ENCODE results near the gene CACNA1C. TPM values are rescaled to one million over a fixed set of nuclear protein-coding genes. Genes with fewer than 3 reads are reported as not detected.
"Not testable (repeated sequence)": the region's sequence is repeated elsewhere in the genome, so short reads cannot be mapped to it uniquely, and the experiment has no call there.

Gene CACNA1C
- total RNA-seq, 1 donor from 2014 or later, result 0.51 TPM

GRCh38 chr12:2682296-2683251 is 629.8 kb downstream of the CACNA1C start:
- peak in 1 of 2 donors; percentile 26 for DNase-seq (ENCODE audit: low read depth in 2 of 2)

- DNase-seq (ENCODE audit: low read depth in 2 of 2), result no peak
Observed at GRCh38 chr12:2683283-2684025, 630.7 kb downstream of the CACNA1C start.

GRCh38 chr12:2684026-2684325 is 631.2 kb downstream of the CACNA1C start:
- DNase-seq (ENCODE audit: low read depth in 2 of 2), result not testable (repeated sequence)

GRCh38 chr12:2685620-2686279 is 633.0 kb downstream of the CACNA1C start:
- not testable (repeated sequence) for DNase-seq (ENCODE audit: low read depth in 2 of 2)

- no peak for DNase-seq (ENCODE audit: low read depth in 2 of 2)
Observed at GRCh38 chr12:2686280-2686646, 633.5 kb downstream of the CACNA1C start.

- no peak for DNase-seq (ENCODE audit: low read depth in 2 of 2)
Observed at GRCh38 chr12:2687058-2687457, 634.3 kb downstream of the CACNA1C start.

- DNase-seq (ENCODE audit: low read depth in 2 of 2), result no peak
Observed at GRCh38 chr12:2687726-2688125, 634.9 kb downstream of the CACNA1C start.

GRCh38 chr12:2688381-2688931 is 635.7 kb downstream of the CACNA1C start:
- no peak for DNase-seq (ENCODE audit: low read depth in 2 of 2)

GRCh38 chr12:2689393-2689792 is 636.6 kb downstream of the CACNA1C start:
- DNase-seq (ENCODE audit: low read depth in 2 of 2), result no peak

GRCh38 chr12:2689879-2690278 is 637.1 kb downstream of the CACNA1C start:
- no peak for DNase-seq (ENCODE audit: low read depth in 2 of 2)

- no peak for DNase-seq (ENCODE audit: low read depth in 2 of 2)
Observed at GRCh38 chr12:2690348-2691005, 637.7 kb downstream of the CACNA1C start.

- DNase-seq (ENCODE audit: low read depth in 2 of 2), result peak in 1 of 2 donors; percentile 17
Observed at GRCh38 chr12:2691006-2691344, 638.2 kb downstream of the CACNA1C start.

- DNase-seq (ENCODE audit: low read depth in 2 of 2), result no peak
Observed at GRCh38 chr12:2691345-2692071, 638.7 kb downstream of the CACNA1C start.

- DNase-seq (ENCODE audit: low read depth in 2 of 2), result no peak
Observed at GRCh38 chr12:2692080-2692479, 639.3 kb downstream of the CACNA1C start.

GRCh38 chr12:2693244-2693860 is 640.6 kb downstream of the CACNA1C start:
- no peak for DNase-seq (ENCODE audit: low read depth in 2 of 2)

GRCh38 chr12:2693980-2694610 is 641.3 kb downstream of the CACNA1C start:
- DNase-seq (ENCODE audit: low read depth in 2 of 2), result no peak

GRCh38 chr12:2696136-2696535 is 643.3 kb downstream of the CACNA1C start:
- no peak for DNase-seq (ENCODE audit: low read depth in 2 of 2)

GRCh38 chr12:2697057-2697800 is 644.4 kb downstream of the CACNA1C start:
- no peak for DNase-seq (ENCODE audit: low read depth in 2 of 2)

GRCh38 chr12:2698566-2698965 is 645.8 kb downstream of the CACNA1C start:
- no peak for DNase-seq (ENCODE audit: low read depth in 2 of 2)
